ENCODE measurements around the gene TMEM115.

The TMEM115 gene

DNA sequence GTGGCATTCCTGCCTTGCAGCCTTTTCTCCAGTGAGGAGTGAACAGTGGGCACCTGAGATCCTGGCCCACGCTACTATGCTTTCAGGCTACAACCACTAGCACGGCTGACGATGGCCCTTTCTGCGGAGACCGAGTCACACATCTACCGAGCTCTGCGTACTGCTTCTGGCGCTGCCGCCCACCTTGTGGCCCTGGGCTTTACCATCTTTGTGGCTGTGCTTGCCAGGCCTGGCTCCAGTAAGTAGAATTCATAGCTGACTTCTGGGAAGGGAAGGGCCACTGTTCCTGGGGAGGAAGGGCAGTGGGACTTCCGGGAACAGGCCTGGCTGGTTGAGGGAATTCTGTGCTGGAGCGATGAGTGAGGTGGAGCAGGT is 8.0 kb downstream of the TMEM115 start:
- no peak for DNase-seq (ENCODE audit: low read depth)

DNA sequence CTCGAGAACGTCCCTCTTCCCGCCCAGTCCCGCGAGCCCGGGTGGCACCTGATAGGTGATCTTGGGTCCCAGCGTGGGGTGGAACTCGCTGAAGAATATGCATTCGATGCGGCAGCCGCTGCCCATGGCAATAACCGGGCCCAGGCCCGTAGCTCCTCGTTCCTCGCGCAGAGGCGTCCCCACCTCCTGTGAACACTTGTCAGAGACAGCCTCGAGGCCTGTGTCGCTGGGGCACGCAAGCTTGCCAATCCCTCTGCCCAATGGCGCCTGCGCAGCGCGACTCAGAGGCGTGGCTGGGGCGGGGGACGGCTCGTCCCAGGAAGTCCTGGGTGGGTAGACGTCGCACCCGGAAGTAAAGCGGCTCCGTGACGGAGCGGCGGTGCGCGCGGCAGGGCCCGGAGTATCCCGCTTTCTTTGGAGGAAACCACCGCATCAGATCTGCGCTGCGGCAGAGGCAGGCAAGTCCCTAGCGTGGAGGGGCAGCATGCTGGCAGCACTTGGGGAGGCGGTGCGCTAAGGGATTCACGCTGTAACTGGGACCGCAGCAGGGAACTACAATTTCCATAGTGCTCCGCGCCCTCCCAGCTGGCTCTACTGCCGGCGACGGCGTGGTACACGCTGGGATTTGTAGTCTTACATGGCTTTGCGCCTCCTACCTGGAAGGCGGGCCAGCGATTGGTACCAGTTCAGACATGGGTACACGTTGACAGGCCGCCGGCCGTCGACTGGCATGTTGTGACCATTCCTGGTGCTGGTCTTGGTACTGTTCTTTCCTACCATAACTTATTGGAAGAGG is 8.6 kb downstream of the TMEM115 start, which contains the start of the genes CYB561D2 and NPRL2:
CYB561D2 (plus strand) TSS at position 336 of the 796 bp plus-strand sequence. CDS start 572 bp downstream, outside the sequence.
NPRL2 (minus strand) TSS at position 249 of the 796 bp plus-strand sequence; CDS start at position 126, 123 bp downstream.
- DNase-seq (ENCODE audit: low read depth), result peak; percentile 100

DNA sequence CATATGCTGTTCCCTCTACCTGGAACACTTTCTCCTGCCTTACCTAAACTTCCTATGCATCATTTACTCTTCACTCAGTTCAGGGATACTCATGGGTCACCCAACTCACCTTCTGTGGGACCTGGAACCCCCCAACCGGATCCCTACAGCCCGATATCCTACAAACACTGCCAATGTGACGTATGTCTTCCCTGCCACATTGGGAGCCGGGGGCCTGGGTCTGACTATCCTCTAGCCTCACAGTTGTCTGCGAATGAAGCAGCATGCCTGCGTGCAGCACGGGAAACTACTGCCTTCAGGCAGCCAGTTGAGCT is 9.2 kb downstream of the TMEM115 start:
- no peak for DNase-seq (ENCODE audit: low read depth)

DNA sequence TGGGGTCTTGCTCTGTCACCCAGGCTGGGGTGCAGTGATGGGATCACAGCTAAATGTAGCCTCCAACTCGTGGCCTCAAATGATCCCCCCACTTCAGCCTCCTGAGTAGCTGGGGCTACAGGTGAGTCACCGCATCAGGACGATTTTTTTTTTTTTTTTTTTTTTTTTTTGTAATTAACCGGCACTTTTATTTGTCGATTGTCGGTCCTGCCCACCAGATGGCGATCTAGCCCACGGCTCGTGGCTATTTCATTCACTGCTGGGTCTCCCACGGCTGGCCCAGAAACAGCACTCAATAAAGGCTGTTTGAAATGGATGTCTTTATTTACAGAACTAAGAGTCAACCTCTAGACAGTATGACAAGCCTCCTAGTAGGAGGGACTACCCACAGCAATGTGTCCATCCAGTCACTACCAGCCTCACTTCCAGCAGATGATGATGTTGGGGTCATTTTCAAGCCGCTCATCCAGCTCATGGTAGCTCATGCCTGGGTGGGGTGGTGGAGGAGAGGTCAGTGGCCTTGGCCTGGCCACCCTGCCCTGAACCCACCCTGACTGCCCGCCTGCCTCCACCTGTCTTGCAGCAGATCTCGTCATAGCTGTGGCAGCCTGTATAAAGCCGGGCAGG is 12.0 kb downstream of the TMEM115 start:
- DNase-seq (ENCODE audit: low read depth), result peak; percentile 70

DNA sequence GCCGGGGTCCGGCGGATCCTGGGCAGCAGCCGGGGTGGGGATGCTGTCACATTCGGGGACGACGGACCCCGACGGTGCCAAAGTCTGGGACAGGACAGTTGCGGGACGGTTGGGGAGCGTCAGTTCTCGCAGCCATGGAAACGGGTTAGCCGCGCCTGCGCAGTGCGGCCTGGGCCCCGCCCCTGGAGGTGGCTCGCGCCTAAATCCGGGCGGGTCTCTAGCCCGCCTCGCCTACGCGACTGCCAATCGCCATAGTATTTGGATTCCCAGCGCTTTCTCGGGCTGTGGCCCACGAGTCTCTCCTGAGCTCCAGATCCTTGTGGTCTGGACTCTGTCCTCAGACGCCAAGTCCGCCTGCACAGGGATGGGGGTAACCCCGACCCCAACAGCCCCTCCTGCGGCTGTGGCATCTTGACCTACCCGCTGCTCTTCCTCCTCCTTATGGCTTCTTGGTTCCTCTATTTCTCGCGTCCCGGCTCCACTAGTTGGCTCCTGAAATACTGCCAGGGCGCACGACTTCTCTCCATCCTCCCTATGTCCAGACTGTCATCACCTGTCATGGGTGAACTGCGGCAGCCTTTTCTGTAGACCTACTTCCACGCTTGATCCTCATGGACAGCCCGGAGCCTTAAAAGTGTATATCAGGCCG is 13.6 kb downstream of the TMEM115 start, which contains the start of gene ZMYND10:
ZMYND10 (minus strand) TSS at position 147 of the 649 bp plus-strand sequence. CDS start 153 bp downstream, outside the sequence.
- DNase-seq (ENCODE audit: low read depth), result peak; percentile 65

DNA sequence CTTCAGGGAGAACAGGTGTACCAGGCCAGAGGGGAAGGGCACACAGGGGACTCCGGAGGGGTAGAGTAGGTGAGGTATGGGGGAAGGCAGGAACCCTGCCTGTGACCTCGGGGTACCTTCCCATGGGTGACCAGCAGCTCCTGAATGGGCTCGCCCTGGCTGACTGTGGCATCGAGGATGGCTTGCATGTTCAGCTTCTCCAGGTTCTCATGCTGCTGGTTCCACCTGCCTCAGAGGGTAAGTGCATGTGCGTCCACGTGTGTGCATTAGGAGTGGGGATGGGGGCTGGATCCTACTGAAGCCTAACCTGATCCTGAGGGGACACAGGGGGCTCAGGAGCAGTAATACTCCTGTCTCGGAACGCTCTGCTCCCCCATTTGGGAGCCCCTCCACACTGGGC is 14.3 kb downstream of the TMEM115 start:
- DNase-seq (ENCODE audit: low read depth), result no peak

DNA sequence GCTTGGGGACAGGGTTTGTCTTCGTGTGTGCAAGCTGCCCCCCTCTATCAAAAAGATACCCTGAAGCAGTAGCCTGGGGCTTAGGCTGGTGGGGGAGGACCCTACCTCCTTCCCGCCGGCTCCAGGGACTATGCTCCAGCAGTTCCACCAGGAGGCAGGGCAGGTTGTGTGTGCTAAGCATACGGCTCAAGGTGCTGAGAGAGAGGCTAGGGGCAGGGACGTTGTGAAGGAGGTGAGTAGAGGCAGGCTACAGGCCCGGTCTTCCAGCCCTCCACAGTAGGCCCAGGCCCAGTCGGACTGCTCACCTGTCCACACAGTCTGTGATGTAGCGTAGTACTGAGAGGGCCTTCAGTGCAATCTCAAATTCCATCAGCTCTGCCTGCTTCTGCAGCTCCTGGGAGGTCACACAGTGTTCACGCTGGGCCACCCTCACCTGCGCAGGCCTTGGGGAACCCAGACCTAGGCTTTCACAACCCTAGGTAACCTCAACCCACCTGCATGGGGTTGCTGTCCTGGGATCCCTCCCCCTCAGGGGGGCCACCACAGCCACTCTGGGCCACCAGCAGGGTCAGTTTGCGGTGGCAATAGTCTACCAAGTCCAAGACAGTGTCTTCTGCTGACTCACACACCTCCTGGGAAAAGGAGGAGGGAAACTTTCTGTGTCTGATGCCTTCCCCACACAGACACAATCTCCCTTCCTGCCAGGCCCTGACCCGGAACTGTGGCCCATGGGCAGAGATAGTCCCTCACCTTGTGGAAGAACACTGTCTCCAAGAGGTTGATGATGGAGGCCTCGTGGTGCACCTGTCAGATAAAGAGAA is 16.3 kb downstream of the TMEM115 start:
- DNase-seq (ENCODE audit: low read depth), result no peak

DNA sequence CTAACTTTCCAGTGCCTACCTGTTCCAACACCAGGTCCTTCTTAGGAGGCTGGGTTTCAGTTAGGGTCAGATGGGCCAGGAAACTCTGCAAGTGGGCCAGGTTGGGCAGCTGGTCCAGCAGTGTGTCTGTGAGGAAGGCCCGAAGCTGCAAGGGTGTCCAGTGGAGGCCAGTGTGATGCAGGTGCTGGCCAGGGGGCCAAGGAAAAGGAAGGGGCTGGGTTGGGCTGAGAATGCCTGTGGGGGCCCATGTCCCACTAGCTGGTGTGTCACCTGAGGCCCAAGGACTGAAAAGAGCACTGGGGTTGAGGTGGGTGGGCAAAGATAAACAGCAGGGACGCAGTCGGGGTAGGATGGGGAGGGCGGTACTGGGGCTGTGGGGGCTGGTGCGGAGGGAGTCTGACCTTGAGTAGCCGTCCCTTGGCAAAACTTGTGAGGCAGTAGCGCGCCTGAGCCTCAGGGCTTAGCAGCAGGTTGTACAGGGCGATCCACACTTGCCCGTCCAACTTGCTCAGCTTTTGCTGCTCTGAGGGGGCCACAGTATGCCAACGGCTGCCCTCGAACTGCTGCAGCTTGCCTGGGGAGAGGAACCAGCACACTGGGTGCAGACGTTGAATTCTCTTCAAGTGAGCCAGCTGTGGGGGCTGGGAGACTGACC is 17.2 kb downstream of the TMEM115 start:
- no peak for DNase-seq (ENCODE audit: low read depth)

DNA sequence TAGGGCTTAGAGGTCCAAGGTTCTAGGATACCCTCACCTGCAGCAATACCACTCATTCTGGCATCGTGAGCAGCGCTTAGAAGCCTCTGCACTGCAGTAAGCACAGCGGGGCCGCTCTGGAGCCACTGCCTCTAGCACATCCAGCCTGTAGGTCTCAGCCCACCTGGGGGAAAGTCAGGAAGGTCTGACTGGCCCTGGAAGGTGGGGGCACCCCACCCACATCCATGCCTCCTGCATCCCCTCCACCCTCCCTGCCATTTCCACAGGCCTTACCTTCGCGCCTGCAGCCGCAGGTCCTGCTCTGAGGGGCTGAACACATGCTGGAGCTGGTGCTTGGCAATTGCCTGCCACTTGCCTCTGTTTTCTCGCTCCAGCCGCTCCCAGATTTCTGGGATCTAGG is 17.8 kb downstream of the TMEM115 start:
- no peak for DNase-seq (ENCODE audit: low read depth)

DNA sequence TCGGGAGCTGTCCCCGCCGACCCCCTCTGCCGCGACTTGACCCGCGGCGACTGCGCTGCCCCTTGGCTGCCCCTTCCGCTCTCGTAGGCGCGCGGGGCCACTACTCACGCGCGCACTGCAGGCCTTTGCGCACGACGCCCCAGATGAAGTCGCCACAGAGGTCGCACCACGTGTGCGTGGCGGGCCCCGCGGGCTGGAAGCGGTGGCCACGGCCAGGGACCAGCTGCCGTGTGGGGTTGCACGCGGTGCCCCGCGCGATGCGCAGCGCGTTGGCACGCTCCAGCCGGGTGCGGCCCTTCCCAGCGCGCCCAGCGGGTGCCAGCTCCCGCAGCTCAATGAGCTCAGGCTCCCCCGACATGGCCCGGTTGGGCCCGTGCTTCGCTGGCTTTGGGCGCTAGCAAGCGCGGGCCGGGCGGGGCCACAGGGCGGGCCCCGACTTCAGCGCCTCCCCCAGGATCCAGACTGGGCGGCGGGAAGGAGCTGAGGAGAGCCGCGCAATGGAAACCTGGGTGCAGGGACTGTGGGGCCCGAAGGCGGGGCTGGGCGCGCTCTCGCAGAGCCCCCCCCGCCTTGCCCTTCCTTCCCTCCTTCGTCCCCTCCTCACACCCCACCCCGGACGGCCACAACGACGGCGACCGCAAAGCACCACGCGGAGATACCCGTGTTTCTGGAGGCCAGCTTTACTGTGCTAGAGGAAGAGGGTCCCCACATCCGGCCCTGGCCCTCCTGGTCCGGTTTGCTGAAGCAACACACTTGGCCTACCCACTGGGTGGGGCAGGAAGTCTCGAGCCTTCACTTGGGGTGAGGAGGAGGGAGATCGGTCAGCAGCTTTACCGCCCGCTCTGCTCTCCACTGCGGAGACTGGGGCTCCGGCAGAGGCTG is 18.6 kb downstream of the TMEM115 start, which contains the start of gene RASSF1:
RASSF1 (minus strand) TSS at position 389 of the 882 bp plus-strand sequence; CDS start at position 358, 31 bp downstream.
- DNase-seq (ENCODE audit: low read depth), result peak; percentile 49

DNA sequence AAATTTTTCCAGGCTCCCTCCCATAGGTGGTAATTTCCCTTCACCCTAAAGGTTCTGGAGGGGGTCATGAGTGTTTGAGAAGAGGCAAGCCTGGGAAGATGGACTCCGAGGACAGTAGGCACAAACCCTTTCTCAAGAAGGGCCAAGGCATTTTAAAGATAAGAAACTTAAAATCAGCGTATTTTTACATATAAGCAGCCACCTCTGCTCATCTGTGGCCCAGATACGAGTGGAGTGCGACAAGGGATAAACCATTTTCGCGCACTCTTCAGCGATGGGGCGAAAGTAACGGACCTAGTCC is 19.2 kb downstream of the TMEM115 start:
- no peak for DNase-seq (ENCODE audit: low read depth)

DNA sequence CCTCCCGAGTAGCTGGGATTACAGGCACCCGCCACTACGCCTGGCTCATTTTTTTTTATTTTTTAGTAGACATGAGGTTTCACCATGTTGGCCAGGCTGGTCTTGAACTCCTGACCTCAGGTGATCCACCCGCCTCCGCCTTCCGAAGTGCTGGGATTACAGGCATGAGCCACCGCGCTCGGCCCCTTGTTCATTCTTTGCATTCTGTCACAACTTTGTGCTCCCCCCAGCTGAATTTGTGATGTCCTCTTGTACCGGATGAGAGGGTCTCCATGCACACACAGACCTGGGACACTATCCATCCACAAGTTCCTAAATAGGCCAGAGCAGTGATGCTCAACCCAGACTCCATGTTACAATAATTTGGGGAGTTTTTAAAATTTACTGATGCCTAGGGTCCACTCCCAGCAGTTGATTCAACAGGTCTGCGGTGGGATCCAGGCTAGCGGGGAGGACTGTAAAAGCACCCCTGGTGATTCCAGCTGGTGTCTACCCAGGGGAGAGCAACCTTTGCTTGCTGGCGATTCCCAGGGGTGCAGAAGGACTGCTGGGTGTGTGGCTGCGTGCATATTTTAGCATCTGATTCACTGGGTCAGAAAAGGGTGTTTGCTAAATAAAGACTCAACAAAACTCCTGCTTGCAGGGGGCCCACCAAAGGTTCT is 19.7 kb downstream of the TMEM115 start:
- DNase-seq (ENCODE audit: low read depth), result no peak

DNA sequence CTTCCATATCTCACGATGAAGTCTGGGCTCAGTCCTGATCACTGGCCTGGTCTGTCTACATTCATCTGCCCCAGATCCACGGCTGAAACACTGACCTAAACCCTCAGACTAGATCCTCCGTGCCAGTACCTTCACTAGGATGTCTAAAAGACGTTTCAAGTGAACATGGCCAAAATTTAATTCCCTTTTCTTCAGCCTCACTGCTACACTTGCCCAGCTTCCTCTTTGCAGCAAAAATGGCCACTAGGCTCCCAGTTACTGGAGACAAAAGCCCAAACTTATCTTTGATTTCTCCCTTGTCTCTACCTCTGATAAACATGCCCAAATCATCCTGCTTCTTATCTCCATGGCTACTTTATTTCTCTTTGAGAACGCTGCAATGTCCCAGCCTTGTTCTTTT is 20.4 kb downstream of the TMEM115 start:
- DNase-seq (ENCODE audit: low read depth), result no peak

DNA sequence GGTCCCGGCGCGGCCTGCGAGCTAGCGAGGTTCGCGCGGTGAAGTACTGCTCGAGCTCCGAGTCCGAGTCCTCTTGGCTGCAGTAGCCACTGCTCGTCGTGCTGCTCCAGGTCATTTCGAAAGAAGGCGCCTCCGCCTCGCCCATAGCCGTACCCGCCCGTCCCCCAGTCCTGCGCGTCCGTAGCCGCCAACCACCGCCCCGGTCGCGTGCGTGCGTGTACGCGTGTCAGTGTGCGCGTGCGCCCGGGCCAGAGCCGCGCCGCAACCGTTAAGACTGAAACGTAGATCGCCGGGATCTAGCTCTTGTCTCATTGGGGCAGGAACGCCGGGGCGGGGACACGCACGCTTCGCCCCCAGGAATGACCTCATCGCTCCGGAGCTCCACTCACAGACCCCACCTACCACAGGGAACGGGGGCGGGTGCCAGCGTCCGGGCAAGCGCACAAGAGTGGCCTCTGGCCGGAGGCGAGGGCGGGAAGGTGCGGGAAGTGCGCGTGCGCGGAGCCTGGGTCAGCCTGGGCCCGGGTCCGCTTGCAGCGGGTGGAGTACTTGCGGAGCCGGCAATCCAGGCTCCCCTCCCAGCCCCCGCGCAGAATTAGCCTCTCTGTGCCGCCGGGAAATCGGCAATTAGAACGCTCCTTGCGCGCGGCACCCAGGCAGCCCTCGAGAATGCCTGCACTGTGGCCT is 22.0 kb downstream of the TMEM115 start:
- peak; percentile 91 for DNase-seq (ENCODE audit: low read depth)

DNA sequence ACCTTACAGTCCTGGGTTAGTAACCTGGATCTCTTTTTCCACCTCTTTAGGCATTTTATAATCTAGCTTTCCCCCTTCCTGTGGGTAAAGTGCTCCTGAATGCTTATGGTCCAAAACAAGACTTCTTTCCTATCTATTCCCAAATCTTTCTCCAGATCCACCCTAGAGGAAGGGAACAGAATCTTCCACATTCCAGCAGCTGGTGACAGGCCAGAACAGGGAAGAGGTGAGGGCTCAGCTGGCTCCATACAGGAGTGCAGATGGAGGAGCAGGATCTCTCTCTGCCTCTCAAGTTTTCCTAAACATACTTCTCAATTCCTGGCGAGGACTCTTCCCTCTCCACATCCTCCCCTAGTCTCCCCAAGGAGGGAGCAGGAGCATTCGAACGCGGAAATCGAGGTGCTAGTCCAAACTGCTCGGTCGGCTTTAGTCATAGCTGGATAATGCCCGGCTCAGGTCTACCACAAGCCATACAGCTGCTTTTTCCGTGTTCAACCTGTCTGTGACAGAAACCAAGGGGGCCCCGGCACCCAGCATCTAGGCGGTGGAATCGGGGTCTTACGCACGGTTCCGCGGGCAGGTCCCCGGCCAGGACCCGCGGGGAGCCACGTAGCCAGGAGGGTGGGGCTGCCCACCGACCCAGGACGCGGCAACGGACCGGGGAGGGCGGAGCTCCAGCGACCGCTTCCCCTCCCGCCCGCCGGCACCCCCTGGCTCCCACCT is 22.7 kb downstream of the TMEM115 start:
- DNase-seq (ENCODE audit: low read depth), result no peak

DNA sequence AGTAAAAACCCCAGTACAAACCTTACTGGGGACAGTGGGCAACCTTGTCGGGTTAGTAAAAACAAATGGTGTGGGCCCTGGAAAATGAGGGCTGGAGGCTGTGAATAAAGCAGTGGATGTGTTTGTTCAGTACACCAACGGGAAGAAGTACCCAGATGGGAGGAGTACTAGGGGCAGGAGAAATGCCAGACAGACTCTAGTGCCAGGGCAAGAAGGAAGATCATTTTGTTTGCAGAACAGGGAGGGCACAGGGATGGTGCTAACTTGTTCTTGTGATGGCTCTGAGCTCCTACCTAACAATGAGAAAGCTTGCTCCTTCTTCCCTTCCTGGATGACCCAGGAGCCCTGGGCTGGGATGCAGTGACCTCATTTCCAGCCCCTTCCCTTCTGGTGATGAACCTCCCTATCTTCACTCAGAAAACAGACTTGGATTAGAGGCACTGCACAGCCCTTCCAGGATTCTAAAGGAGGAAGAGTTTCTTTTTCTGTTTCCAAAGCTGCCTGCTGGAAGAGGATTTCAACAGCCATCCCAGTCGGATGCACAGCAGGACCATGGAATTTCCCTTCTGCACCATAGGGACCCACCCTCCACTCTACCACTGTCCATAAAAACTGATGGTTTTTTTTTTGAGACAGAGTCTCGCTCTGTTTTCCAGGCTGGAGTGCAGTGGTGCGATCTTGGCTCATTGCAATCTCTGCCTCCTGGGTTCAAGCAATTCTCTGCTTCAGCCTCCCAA is 24.8 kb downstream of the TMEM115 start:
- no peak for DNase-seq (ENCODE audit: low read depth)

DNA sequence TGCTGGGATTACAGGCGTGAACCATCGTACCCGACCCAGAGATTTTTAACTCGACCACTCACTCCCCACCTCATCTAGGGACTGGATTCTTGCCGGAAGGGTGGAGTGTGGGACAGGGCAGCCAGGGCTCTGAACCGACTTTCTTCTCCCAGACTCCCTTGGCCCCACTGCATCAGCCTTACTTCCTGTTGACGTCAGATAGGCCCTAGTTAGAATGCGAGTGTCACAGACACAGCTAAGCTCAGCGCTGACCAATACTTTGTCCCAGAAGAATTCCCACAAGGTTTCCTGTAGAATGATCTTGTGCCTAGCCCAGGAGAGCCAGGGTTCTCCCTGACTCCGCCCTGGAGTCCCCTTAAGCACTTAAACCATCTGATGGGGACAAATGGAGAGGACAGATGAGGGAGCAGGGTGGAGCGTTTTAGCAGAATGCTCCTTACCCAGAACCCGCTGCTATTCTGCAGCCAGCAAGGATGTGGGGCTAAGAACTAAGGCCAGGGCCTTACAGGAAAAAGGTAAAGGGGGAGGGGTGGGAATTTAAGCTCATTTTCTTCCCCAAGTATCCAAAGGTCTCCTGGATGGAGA is 25.5 kb downstream of the TMEM115 start:
- no peak for DNase-seq (ENCODE audit: low read depth)

All from activated T-helper 1 cell treated with Interleukin-2 at 50 U/mL for 16 hours (primary cell).